GM19023 (cell line): ENCODE results near the gene OTP.

ENCODE experiments used
- ATAC-seq: cut with Tn5 transposase; IDR thresholded peaks from one replicate; pipeline ENCODE4 v1.9.1; 2021; ENCODE audit warnings: mild to moderate bottlenecking, moderate library complexity; ENCODE audit not compliant: unreplicated experiment

Gene OTP

GRCh38 chr5:77640589-77641396, 2.3 kb upstream of the OTP start:
- ATAC-seq = no peak

DNA sequence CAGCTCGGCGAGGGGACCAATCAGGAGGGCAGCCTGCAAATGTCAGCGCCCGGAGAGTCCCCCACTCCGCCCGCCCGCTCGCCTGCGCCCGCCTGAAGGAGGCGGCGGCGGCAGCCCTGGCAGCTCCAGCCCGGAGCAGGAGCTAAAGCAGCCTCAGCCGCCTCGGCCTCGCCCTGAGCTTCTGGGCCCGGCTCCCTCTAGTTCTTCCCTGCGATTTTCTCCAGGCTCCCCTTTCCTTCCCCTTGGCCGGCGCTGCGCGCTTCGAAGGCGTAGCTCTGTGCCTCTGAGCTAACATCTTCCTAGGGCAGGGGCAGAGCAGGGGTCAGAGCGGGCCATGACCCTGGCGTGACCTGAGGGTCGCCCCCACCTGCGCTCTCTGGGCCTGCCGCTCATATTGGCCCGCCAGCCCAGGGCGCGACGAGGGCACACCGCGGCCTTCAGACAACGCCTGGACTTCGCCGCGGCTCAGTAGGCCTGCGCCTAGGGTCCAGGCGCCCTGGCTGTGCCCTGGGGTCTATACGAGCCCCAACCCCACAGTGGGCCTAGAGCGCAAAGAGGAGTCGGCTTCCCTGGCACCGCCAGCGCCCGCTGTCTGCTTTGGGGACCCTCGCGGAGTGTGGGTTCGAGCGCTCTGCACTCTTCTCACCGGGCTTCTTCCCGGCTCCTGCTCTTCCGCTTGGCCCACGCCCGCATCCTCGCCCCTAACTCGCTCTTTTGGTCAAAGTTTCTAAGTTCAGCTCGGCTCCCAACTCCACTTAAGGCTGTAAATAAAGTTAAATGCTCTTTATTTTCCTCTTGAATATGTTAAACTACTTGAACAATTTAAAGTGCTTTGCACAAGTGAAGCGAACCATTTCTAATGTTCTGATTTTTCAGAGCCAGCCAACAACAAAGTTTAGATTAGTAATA, 504 bp upstream of the OTP start:
- ATAC-seq = no peak

DNA sequence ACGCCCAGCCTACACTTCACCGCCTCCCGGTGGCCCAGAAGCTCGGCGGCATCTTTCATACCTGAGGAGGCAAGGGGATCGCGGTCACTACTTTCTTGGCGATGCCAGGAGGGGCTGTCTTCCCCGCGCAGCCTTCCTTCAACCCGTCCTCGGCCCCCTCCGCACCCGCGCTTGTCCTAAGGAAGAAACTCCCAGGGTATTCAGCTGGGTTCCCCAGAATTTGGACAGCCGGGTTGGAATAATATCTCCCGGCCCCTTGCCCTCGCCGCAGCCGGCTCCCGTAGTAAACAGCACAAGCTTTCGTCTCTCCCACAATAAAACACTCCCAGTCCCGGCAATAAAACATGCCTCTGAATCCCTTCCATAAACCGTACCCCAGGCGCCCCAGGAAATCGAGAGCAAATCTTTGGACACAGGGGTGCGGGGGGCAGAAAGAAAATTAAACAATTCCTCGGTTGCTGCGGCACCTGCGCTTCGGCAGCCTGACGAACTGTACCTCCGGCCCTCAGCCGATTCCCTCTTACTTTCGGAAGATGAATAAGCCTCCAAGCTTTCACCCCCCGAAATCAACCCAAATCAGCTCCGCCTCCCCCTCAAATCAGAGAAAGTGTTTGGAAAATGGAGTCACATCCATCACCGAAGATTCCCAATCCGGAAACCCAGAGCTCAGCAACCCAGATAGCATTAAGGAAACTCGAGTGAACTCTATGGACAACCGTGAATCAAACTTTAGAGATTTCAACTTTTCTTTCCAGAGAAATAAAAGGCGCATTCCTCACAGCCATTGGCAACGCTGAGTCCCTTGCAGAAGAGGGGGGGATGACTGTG, 1.1 kb downstream of the OTP start:
- ATAC-seq = no peak

DNA sequence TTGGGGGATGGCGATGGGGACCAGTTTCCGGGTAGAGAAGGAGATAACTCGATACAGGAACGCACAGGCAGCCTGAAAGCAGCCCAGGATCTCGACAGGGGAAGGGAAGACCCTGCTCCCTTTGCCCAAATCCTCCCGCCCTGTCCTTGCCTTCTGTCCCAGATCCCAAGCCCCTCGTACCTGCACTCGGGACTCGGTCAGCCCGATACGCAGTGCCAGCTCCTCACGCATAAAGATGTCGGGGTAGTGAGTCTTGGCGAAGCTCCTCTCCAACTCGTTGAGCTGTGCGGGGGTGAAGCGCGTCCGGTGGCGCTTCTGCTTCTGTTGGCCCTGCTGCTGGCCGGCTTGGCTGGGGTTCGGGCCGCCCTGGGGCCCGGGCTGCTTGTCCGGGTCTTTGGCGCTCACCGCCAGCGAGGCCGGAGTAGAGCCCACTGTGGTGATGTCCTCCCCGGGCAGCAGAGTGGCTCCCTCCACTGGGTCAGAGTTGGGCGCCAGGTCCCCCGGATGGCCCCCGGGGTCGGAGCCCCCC, 1.8 kb downstream of the OTP start:
- ATAC-seq = no peak

DNA sequence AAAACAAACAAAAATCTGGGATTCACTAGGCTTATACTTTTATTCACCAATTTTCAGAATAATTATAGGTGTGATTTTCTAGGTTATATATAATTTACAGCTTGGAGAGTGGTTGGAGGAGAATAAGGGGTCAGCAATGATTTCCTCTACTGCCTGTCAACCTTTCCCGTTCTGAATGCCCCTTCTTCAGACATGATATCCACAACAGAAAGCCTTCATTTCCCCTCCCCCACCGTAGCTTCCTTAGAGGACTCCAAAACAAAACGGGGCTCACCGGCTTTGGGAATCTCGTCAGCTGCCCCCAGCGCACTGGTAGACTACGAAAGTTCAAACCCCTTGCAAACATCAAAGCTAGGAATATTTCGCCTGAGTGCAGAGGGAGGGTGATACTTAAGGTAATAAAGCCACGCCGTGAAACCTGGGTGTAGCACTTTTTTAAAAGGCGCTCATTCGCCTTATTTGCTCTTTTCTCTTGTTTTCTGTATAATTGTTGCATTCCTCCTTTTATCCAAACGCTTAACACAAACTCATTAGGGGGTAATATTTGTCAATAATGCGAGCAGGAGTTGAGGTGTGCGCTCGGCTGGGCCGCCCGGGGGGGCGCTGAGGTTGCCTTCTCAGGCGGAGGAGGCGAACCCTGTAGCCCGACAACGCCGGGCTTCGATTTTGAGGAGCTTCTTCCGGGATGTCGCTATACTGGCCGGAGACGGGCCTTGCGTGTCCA, 2.4 kb downstream of the OTP start:
- no peak for ATAC-seq

GRCh38 chr5:77635067-77635916, 3.2 kb downstream of the OTP start:
- ATAC-seq = no peak

DNA sequence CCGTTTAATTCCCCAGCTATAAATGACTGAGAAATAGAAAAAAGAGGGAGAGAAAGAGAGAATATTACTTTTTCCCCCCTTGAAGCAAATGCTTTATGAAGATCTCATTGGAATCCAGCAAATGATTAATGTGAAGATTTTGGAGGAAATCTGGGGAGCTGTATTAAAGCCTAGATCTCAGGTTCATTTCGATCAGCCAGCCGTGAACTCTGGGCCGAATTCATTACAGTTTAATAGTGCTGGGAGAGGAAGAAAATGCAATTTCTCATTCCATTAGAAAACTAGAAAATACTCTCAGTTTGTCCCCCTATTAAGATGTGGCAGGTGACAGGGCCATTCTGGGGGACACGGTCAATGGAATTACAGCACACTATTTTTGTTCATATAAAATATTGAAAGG, 4.8 kb downstream of the OTP start:
- no peak for ATAC-seq

DNA sequence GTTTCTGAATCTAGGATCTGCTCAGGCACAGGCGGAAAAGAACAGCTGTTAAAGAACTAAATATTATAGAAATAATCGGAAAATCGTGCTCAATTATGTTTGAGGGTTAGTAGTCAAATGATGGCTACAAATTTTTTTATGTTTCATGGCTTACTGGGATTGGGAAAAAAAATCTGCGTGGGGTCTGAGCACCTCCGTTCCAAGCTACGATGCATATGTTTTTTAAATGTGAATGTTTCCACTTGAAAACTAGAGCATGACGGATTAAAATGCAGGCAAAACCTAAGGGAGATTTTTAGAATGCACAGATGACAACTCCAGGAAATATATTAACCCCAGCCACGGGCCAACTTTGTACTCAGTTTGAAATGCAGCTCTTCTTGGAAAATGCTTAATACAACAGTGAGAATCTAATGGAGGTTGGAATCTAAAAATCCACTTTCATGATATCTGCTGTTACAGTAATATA, 5.3 kb downstream of the OTP start:
- ATAC-seq = no peak

- no peak for ATAC-seq
Measured at GRCh38 chr5:77632526-77633206, 5.8 kb downstream of the OTP start.

- ATAC-seq = peak; percentile 69
Measured at GRCh38 chr5:77630114-77630680, 8.3 kb downstream of the OTP start.

DNA sequence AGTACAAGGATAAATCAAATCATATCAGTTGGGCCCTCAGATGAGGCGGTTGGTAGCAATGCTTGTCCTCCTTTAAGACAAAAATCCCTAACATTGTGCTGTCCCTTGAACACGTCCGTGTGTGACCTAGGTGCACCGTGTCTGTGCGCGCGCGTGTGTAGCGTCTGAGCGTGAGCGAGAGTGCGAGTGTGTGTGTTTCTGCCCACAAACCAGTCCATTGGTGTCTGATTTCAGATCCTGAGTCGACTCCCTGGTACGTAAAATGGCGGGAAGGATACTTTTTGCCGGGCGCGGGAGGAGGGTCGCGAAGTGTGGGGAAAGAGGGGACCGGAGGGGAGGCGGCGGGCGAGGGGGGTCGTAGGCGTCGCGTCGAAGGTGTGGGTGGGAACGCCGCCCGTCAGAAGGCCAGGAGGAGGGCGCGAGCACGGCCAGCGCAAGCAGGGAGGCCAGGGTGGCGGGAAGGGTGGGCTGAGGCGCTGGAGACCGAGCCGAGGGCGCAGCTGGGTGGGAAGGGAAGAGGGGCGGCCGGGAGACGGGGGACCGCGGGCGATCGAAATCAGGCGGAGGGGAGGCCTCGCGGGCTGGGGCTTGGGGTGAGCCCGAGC, 8.9 kb downstream of the OTP start:
- ATAC-seq = no peak

- ATAC-seq = no peak
Measured at GRCh38 chr5:77628840-77629508, 9.5 kb downstream of the OTP start.

DNA sequence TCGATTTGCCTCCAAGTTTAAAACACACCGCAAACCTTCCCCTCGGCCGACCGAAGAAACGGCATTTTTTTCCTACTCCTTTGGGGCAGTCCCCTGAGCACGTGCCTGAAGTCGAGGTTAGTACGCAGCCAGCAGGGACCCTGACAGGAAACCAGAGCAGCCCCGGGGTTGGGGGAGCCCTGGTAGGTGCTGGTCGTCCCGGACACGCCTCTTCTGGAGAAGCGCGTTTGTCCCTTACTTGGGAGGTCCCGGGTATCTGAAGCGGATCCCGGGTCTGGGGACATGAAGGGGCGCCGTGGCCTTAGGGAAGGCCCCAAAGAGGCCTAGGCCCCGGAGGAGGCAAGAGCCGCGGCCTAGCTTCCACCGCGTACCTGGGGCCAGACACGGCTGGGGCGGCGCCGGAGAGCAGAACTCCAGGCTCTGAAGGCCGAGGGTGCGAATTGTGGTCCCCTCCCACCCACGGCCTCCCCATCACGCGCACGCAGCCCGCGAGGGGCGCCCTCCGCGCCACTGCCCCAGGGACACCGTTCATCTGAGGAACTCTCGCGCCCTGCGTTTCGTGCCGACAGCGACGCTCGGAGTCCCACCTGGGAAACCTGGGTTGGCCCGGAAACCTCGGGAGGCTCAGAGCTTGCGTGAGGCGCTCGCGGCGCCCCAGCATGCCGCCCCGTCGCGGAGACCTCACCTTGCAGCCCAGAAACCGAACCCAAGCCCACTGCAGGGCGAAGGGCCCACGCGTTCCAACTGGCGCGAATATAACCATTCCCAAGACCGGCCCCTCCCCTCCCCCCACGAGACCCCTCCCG, 10.4 kb downstream of the OTP start:
- ATAC-seq = no peak

- ATAC-seq = no peak
Measured at GRCh38 chr5:77623203-77623740, 15.2 kb downstream of the OTP start.

DNA sequence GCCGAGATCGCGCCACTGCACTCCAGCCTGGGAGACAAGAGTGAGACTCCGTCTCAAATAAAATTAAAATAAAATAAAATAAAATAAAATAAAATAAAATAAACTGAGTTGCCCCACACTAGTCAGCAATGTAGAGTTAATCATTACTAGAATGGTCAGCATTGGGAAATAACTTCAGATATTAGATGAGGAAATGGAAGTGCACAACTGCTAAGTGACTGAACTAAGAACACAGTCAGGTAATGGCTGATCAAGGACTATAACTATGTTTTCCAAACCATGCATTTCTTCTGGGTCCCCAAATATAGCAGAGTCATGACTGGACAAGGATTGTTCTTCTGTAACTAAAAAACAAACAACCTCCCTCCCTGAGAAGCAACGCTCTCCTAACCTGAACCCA, 17.1 kb downstream of the OTP start:
- no peak for ATAC-seq

DNA sequence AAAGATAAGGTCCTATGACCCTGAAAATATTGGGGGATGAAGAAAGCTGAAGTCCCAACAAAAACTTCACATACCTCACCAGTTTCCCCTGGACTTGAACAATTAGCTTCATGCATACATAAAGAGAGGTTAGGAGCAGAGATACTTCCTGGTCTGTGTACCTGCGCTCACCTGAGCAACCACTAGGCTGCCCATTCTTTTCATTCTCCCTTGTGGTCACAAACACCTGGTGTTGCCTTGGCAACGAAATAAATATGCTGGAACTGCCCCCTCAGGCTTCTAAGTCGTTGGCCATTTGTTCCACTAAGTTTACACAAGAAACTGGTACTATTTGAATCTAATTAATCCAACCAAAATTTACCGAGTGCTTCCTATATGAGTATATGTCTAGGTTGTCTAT, 18.1 kb downstream of the OTP start:
- ATAC-seq = no peak
